ENCODE measurements around the gene PARD3. TPM values are rescaled to one million over a fixed set of nuclear protein-coding genes. Genes with fewer than 3 reads are reported as not detected.

The PARD3 gene
- total RNA-seq, 2 experiments from 2014 or later, result 0.29 to 0.94 TPM

- H3K27me3 Mint-ChIP-seq, result no peaks in the 10 kb centered on the region
- H3K9me3 Mint-ChIP-seq (ENCODE audit: low read depth), result no peaks in the 10 kb centered on the region
- no peak for ATAC-seq
- no peak overlapping the region for H3K4me3 Mint-ChIP-seq
- DNase-seq, result no peak
- H3K4me1 Mint-ChIP-seq, result no peaks in the 10 kb centered on the region
- H3K36me3 Mint-ChIP-seq, result no peaks in the 10 kb centered on the region
- CTCF ChIA-PET, result no interaction called here
- no peak overlapping the region for H3K27ac Mint-ChIP-seq
Observed at GRCh38 chr10:34484164-34484563, 330.9 kb downstream of the PARD3 start.

GRCh38 chr10:34480345-34480744 is 334.8 kb downstream of the PARD3 start:
- CTCF ChIA-PET, result no interaction called here
- H3K4me1 Mint-ChIP-seq, result no peaks in the 10 kb centered on the region
- ATAC-seq, result no peak
- DNase-seq, result no peak
- H3K27me3 Mint-ChIP-seq, result no peaks in the 10 kb centered on the region
- no peaks in the 10 kb centered on the region for H3K9me3 Mint-ChIP-seq (ENCODE audit: low read depth)
- H3K4me3 Mint-ChIP-seq, result no peak overlapping the region
- H3K36me3 Mint-ChIP-seq, result no peaks in the 10 kb centered on the region
- no peak overlapping the region for H3K27ac Mint-ChIP-seq

- Mint-ChIP-seq H3K27ac (no peak overlapping the region), H3K9me3 (ENCODE audit: low read depth) (no peaks in the 10 kb centered on the region), H3K4me1 (no peaks in the 10 kb centered on the region), H3K27me3 (no peaks in the 10 kb centered on the region), H3K36me3 (no peaks in the 10 kb centered on the region), H3K4me3 (no peak overlapping the region)
- CTCF ChIA-PET, result no interaction called here
- ATAC-seq (no peak), DNase-seq (no peak)
Observed at GRCh38 chr10:34479520-34480179, 335.4 kb downstream of the PARD3 start.

GRCh38 chr10:34477249-34477648 is 337.8 kb downstream of the PARD3 start:
- H3K4me1 Mint-ChIP-seq, result no peaks in the 10 kb centered on the region
- ATAC-seq (no peak), DNase-seq (no peak)
- no peak overlapping the region for H3K4me3 Mint-ChIP-seq
- no peak overlapping the region for H3K27ac Mint-ChIP-seq
- H3K36me3 Mint-ChIP-seq, result no peaks in the 10 kb centered on the region
- CTCF ChIA-PET, result no interaction called here
- no peaks in the 10 kb centered on the region for H3K9me3 Mint-ChIP-seq (ENCODE audit: low read depth)
- no peaks in the 10 kb centered on the region for H3K27me3 Mint-ChIP-seq

GRCh38 chr10:34476608-34477007 is 338.5 kb downstream of the PARD3 start:
- H3K36me3 Mint-ChIP-seq, result no peaks in the 10 kb centered on the region
- no peak overlapping the region for H3K4me3 Mint-ChIP-seq
- H3K9me3 Mint-ChIP-seq (ENCODE audit: low read depth), result no peaks in the 10 kb centered on the region
- no peak overlapping the region for H3K27ac Mint-ChIP-seq
- ATAC-seq (no peak), DNase-seq (no peak)
- H3K4me1 Mint-ChIP-seq, result no peaks in the 10 kb centered on the region
- H3K27me3 Mint-ChIP-seq, result no peaks in the 10 kb centered on the region
- CTCF ChIA-PET, result no interaction called here

- no peaks in the 10 kb centered on the region for H3K27me3 Mint-ChIP-seq
- no peak for DNase-seq
- H3K9me3 Mint-ChIP-seq (ENCODE audit: low read depth), result no peaks in the 10 kb centered on the region
- no peak for ATAC-seq
- no peaks in the 10 kb centered on the region for H3K36me3 Mint-ChIP-seq
- H3K4me3 Mint-ChIP-seq, result no peak overlapping the region
- no peaks in the 10 kb centered on the region for H3K4me1 Mint-ChIP-seq
- CTCF ChIA-PET, result no interaction called here
- H3K27ac Mint-ChIP-seq, result no peak overlapping the region
Observed at GRCh38 chr10:34475786-34476185, 339.3 kb downstream of the PARD3 start.

- Mint-ChIP-seq H3K4me1 (no peaks in the 10 kb centered on the region), H3K27ac (no peak overlapping the region), H3K27me3 (no peaks in the 10 kb centered on the region), H3K4me3 (no peak overlapping the region), H3K9me3 (ENCODE audit: low read depth) (no peaks in the 10 kb centered on the region), H3K36me3 (no peaks in the 10 kb centered on the region)
- CTCF ChIA-PET, result no interaction called here
- DNase-seq (no peak), ATAC-seq (no peak)
Observed at GRCh38 chr10:34475274-34475646, 339.8 kb downstream of the PARD3 start.

GRCh38 chr10:34474555-34475273 is 340.4 kb downstream of the PARD3 start:
- DNase-seq (no peak), ATAC-seq (no peak)
- CTCF ChIA-PET, result no interaction called here
- Mint-ChIP-seq H3K4me1 (no peaks in the 10 kb centered on the region), H3K27ac (no peak overlapping the region), H3K27me3 (no peaks in the 10 kb centered on the region), H3K4me3 (no peak overlapping the region), H3K36me3 (no peaks in the 10 kb centered on the region), H3K9me3 (ENCODE audit: low read depth) (no peaks in the 10 kb centered on the region)

- ATAC-seq (no peak), DNase-seq (no peak)
- Mint-ChIP-seq H3K36me3 (no peaks in the 10 kb centered on the region), H3K27ac (no peak overlapping the region), H3K9me3 (ENCODE audit: low read depth) (no peaks in the 10 kb centered on the region), H3K4me3 (no peak overlapping the region), H3K27me3 (no peaks in the 10 kb centered on the region), H3K4me1 (no peaks in the 10 kb centered on the region)
- CTCF ChIA-PET, result no interaction called here
Observed at GRCh38 chr10:34474009-34474376, 341.1 kb downstream of the PARD3 start.

GRCh38 chr10:34473174-34474008 is 341.7 kb downstream of the PARD3 start:
- H3K4me3 Mint-ChIP-seq, result no peak overlapping the region
- H3K4me1 Mint-ChIP-seq, result no peaks in the 10 kb centered on the region
- no peaks in the 10 kb centered on the region for H3K27me3 Mint-ChIP-seq
- ATAC-seq, result no peak
- DNase-seq, result no peak
- H3K36me3 Mint-ChIP-seq, result no peaks in the 10 kb centered on the region
- H3K27ac Mint-ChIP-seq, result no peak overlapping the region
- CTCF ChIA-PET, result no interaction called here
- H3K9me3 Mint-ChIP-seq (ENCODE audit: low read depth), result no peaks in the 10 kb centered on the region

- H3K4me1 Mint-ChIP-seq, result no peaks in the 10 kb centered on the region
- H3K4me3 Mint-ChIP-seq, result no peak overlapping the region
- H3K9me3 Mint-ChIP-seq (ENCODE audit: low read depth), result no peaks in the 10 kb centered on the region
- H3K27ac Mint-ChIP-seq, result no peak overlapping the region
- CTCF ChIA-PET, result no interaction called here
- no peak for DNase-seq
- no peaks in the 10 kb centered on the region for H3K36me3 Mint-ChIP-seq
- no peak for ATAC-seq
- H3K27me3 Mint-ChIP-seq, result no peaks in the 10 kb centered on the region
Observed at GRCh38 chr10:34470307-34470706, 344.8 kb downstream of the PARD3 start.

GRCh38 chr10:34469446-34469845 is 345.6 kb downstream of the PARD3 start:
- no peak for DNase-seq
- Mint-ChIP-seq H3K4me1 (no peaks in the 10 kb centered on the region), H3K4me3 (no peak overlapping the region), H3K27ac (no peak overlapping the region), H3K9me3 (ENCODE audit: low read depth) (no peaks in the 10 kb centered on the region), H3K27me3 (no peaks in the 10 kb centered on the region), H3K36me3 (no peaks in the 10 kb centered on the region)
- CTCF ChIA-PET, result no interaction called here
- no peak for ATAC-seq

- no peaks in the 10 kb centered on the region for H3K27me3 Mint-ChIP-seq
- CTCF ChIA-PET, result no interaction called here
- H3K27ac Mint-ChIP-seq, result no peak overlapping the region
- ATAC-seq (no peak), DNase-seq (no peak)
- no peaks in the 10 kb centered on the region for H3K4me1 Mint-ChIP-seq
- no peak overlapping the region for H3K4me3 Mint-ChIP-seq
- H3K36me3 Mint-ChIP-seq, result no peaks in the 10 kb centered on the region
- H3K9me3 Mint-ChIP-seq (ENCODE audit: low read depth), result no peaks in the 10 kb centered on the region
Observed at GRCh38 chr10:34467902-34468301, 347.2 kb downstream of the PARD3 start.

GRCh38 chr10:34467364-34467763 is 347.7 kb downstream of the PARD3 start:
- CTCF ChIA-PET, result no interaction called here
- DNase-seq (no peak), ATAC-seq (no peak)
- Mint-ChIP-seq H3K4me3 (no peak overlapping the region), H3K27me3 (no peaks in the 10 kb centered on the region), H3K4me1 (no peaks in the 10 kb centered on the region), H3K36me3 (no peaks in the 10 kb centered on the region), H3K27ac (no peak overlapping the region), H3K9me3 (ENCODE audit: low read depth) (no peaks in the 10 kb centered on the region)

Measured in activated CD8-positive, alpha-beta memory T cell treated with anti-CD3 and anti-CD28 coated beads, Interleukin-2, amount 10 ng/mL, durations not matched to agents 7 days and 5 days (primary cell).